Gastroesophageal sphincter (tissue), 4 donors: ENCODE measurements around the gene XRCC1. TPM values are rescaled to one million over a fixed set of nuclear protein-coding genes. Genes with fewer than 3 reads are reported as not detected.

Source experiments
- ATAC-seq: fragments of 150-250 bp; one replicate; pipeline ENCODE4 v1.9.1; 2016; ENCODE audit warnings: mild to moderate bottlenecking, moderate library complexity
- H3K27ac ChIP-seq, 4 donors: fragments of 200-600 bp; sonication (generic) in 3 of 4; 1 replicate in 3 of 4; 2 replicates in 1 of 4; pipeline ENCODE4 v1.5.1; 2016 to 2019
- H3K27me3 ChIP-seq: fragments of 200-600 bp; sonication (generic); one replicate; pipeline ENCODE4 v1.5.1; 2019
- H3K36me3 ChIP-seq, 2 donors: fragments of 200-600 bp; sonication (generic); one replicate each; pipeline ENCODE4 v1.5.1; 2019; ENCODE audit warnings: control low read depth in 1 of 2
- H3K4me1 ChIP-seq, 3 donors: fragments of 200-600 bp; sonication (generic); 1 replicate in 2 of 3; 2 replicates in 1 of 3; pipeline ENCODE4 v1.5.1; 2016 to 2019; ENCODE audit warnings: control low read depth in 2 of 3
- H3K4me3 ChIP-seq, 2 donors: fragments of 200-600 bp; sonication (generic); one replicate each; pipeline ENCODE4 v1.5.1; 2019; ENCODE audit warnings: mild to moderate bottlenecking in 1 of 2, moderate library complexity in 1 of 2
- H3K9me3 ChIP-seq, 3 donors: fragments of 200-600 bp; sonication (generic); one replicate each; pipeline ENCODE4 v1.5.1; 2017 to 2019; ENCODE audit warnings: control low read depth in 2 of 3
- CTCF ChIP-seq, 4 experiments: fragments of 200-600 bp in 2 of 4; fragments of 450-650 bp in 2 of 4; sonication (generic) in 1 of 4; IDR thresholded peaks; one replicate each; pipeline ENCODE4 v1.5.1; 2017 to 2019; ENCODE audit warnings: antibody characterized with exemption in 4 of 4, mild to moderate bottlenecking in 2 of 4, moderate library complexity in 2 of 4
- EP300 ChIP-seq: sonication (generic); formaldehyde crosslinking; IDR thresholded peaks from one replicate; pipeline ENCODE4 v1.6.1; 2017; ENCODE audit warnings: antibody characterized with exemption, mild to moderate bottlenecking
- POLR2A ChIP-seq, 2 donors: fragments of 450-650 bp; IDR thresholded peaks; one replicate each; pipeline ENCODE4 v1.6.1; 2017; ENCODE audit warnings: antibody characterized with exemption in 2 of 2, mild to moderate bottlenecking in 2 of 2, moderate library complexity in 1 of 2
- POLR2AphosphoS5 ChIP-seq: sonication (generic); formaldehyde crosslinking; IDR thresholded peaks from one replicate; pipeline ENCODE4 v1.6.1; 2017; ENCODE audit warnings: antibody characterized with exemption
- WGBS, 2 donors: methylation state at CpG; one replicate each; pipeline ENCODE4 v1.1.5; 2018; ENCODE audit warnings: low coverage in 1 of 2; 5-methylcytosine and 5-hydroxymethylcytosine counted together
- total RNA-seq, 4 donors: library from RNA; depleted of rRNA; stranded (reverse); fragments of >200 nt; gene quantifications; one replicate each; pipeline ENCODE4 v1.1.0, GENCODE V29; 2016

The XRCC1 gene
- total RNA-seq, 4 donors from 2014 or later, result 17.9 to 31.0 (median 22.6) TPM

DNA sequence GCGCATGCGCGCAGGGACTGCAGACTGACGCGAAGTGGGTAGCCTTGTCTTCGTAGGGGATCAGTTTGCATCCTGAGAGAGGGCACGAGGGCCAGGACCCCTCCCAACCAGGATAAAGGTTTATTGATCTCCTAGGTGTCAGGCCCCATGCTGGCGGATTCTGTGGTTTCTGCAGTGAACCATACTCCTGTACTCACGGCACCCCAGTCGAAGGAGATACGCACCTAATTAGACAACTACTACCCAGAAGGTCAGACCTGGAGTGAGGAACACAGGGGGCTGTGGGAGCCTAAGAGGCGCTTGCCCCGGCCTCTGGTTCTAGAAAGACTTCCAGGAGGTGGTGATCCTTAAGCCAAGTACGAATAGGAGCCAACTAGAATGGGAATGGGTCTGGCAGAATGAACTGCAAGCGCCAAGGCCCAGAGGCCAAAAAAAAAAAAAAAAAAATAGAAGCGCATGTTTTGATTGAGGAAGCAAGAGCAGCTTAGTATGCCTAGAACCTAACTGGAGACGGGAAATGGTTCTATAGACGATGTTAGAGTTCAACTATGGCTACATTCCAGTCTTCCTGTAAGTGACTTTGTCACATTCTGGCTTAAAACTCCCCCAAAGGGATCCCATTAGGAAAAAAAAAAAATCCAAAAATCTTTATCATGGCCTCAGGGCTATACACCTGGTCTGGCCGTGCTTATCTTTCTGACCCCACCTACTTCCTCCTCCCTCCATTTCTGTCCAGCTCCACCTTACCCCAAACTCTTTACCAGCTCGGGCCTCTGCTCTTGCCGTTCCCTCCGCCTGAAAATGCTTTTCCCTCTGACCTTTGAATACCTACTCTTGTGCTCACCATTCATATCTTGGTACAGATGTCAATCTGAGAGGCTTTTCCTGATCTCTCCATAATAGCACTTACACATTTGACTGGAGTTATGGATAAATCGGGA is 45.0 kb upstream of the XRCC1 start:
- 53 to 91% methylated on average over 5 to 8 of the region's 23 CpGs for WGBS, 2 donors
- no peak for TF ChIP-seq CTCF (IDR thresholded peaks at IDR 0.05)
- TF ChIP-seq POLR2A (IDR thresholded peaks at IDR 0.05), result no peak
- TF ChIP-seq POLR2AphosphoS5, result no peak
- TF ChIP-seq EP300, result no peak
- Histone ChIP-seq H3K36me3 (peaks cover 0 to 4% of the 10 kb centered on the region in 2 donors), H3K9me3 (no peaks in the 10 kb centered on the region), H3K4me1 (peaks cover 0 to 33% (median 5%) of the 10 kb centered on the region in 3 donors), H3K4me3 (peak overlapping the region; percentile 58 to 85), H3K27me3 (no peaks in the 10 kb centered on the region), H3K27ac (peak overlapping the region; percentile 79 to 99 (median 98))
- no peak for ATAC-seq

GRCh38 chr19:43619262-43620060 is 44.1 kb upstream of the XRCC1 start, which contains the start of gene ZNF428:
Gene ZNF428, minus strand, starts transcription at chr19:43619629. Its CDS starts 5,325 bp downstream, at chr19:43614304.
- H3K4me3 ChIP-seq, result peak within 1 kb of the TSS; percentile 58 to 85

DNA sequence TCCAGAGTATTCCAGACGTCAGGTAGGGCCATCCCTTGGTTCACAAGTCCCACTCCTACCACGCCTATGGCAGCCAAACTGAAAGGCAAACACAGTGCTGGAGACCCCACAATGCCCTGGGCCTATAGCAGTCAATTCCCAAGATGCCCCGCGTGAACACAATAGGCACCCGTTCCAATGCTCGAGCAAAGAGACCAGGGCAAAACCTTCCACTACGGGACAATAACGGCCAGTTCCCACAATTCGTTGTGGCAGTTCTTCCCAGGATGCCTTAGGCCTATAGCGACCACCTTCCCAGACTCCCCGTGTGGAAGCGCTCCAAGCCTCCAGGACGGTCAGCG is 43.6 kb upstream of the XRCC1 start:
- Histone ChIP-seq H3K4me1 (peaks cover 0 to 46% (median 5%) of the 10 kb centered on the region in 3 donors), H3K9me3 (no peaks in the 10 kb centered on the region), H3K4me3 (peak overlapping the region; percentile 58 to 85), H3K27me3 (no peaks in the 10 kb centered on the region), H3K27ac (peak overlapping the region; percentile 79 to 99 (median 98)), H3K36me3 (peaks cover 0 to 10% of the 10 kb centered on the region in 2 donors)
- ATAC-seq, result no peak
- WGBS, 2 donors, result 0% methylated on average over 2 to 3 of the region's 14 CpGs
- TF ChIP-seq POLR2AphosphoS5 (no peak), CTCF (IDR thresholded peaks at IDR 0.05) (no peak), EP300 (no peak), POLR2A (IDR thresholded peaks at IDR 0.05) (no peak)

More at GRCh38 chr19:43619262-43620060, 44.1 kb upstream of the XRCC1 start, which contains the start of gene ZNF428:
- peak within 1 kb of the TSS; percentile 79 to 99 (median 98) for H3K27ac ChIP-seq
- H3K4me1 ChIP-seq, result peaks cover 0 to 41% (median 5%) of the 10 kb centered on the region in 3 donors
- WGBS, 2 donors, result no CpG with 5 or more reads among the region's 81 CpGs
- no peaks in the 10 kb centered on the region for H3K27me3 ChIP-seq
- peak in 1 of 4 experiments; percentile 5 for TF ChIP-seq CTCF (IDR thresholded peaks at IDR 0.05)
- TF ChIP-seq POLR2AphosphoS5, result peak; percentile 65
- TF ChIP-seq POLR2A (IDR thresholded peaks at IDR 0.05), result peak; percentile 88 to 89
- no peak for TF ChIP-seq EP300
- ATAC-seq, result peak; percentile 95
- no peaks in the 10 kb centered on the region for H3K9me3 ChIP-seq
- H3K36me3 ChIP-seq, result peaks cover 0 to 4% of the 10 kb centered on the region in 2 donors

GRCh38 chr19:43616954-43617353 is 41.6 kb upstream of the XRCC1 start:
- TF ChIP-seq POLR2A (IDR thresholded peaks at IDR 0.05) (no peak), POLR2AphosphoS5 (no peak)
- Histone ChIP-seq H3K36me3 (peaks cover 0 to 25% of the 10 kb centered on the region in 2 donors), H3K27me3 (no peaks in the 10 kb centered on the region), H3K4me3 (no peak overlapping the region), H3K9me3 (no peaks in the 10 kb centered on the region), H3K4me1 (peaks cover 0 to 46% (median 5%) of the 10 kb centered on the region in 3 donors), H3K27ac (no peak overlapping the region)
- WGBS, 2 donors, result 82% methylated on average over 4 of the region's 6 CpGs; no CpG with 5 or more reads in 1 of the 2 donors
- no peak for ATAC-seq

GRCh38 chr19:43616306-43616705 is 41.0 kb upstream of the XRCC1 start:
- Histone ChIP-seq H3K36me3 (peaks cover 0 to 31% of the 10 kb centered on the region in 2 donors), H3K27me3 (no peaks in the 10 kb centered on the region), H3K27ac (no peak overlapping the region), H3K9me3 (no peaks in the 10 kb centered on the region), H3K4me3 (no peak overlapping the region), H3K4me1 (peaks cover 0 to 46% (median 5%) of the 10 kb centered on the region in 3 donors)
- WGBS, 2 donors, result 83% methylated on average over 1 of the region's 1 CpG; no CpG with 5 or more reads in 1 of the 2 donors
- no peak for ATAC-seq
- no peak for TF ChIP-seq EP300
- TF ChIP-seq POLR2A (IDR thresholded peaks at IDR 0.05), result no peak
- no peak for TF ChIP-seq CTCF (IDR thresholded peaks at IDR 0.05)
- no peak for TF ChIP-seq POLR2AphosphoS5
